Retina (tissue), 1 donor: ENCODE measurements around the gene TIAL1.
"Not testable (repeated sequence)": the region's sequence is repeated elsewhere in the genome, so short reads cannot be mapped to it uniquely, and the experiment has no call there.

Source experiments
- DNase-seq: peaks from one replicate; pipeline ENCODE4 v3.0.0-alpha.2; 2016

TIAL1 gene

DNA sequence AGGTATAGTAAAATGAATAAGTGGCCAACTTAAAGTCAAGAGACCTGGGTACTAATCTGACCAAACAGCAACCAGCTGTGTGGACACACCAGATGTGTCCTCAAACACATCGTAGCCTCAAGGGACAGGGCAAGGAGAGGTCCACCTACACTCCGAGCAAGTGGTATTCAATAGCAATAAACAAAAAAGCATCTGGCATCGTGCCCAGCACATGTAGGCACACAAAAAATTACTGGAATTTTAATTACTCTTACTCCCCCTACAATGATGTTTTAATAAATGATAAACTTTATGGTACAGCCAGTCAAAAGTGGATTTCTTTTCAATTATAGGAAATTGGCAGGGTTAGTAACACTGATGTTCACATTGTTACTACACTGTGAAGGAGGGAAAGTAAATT lies 50.8 kb downstream of the TIAL1 start:
- DNase-seq, result no peak

DNA sequence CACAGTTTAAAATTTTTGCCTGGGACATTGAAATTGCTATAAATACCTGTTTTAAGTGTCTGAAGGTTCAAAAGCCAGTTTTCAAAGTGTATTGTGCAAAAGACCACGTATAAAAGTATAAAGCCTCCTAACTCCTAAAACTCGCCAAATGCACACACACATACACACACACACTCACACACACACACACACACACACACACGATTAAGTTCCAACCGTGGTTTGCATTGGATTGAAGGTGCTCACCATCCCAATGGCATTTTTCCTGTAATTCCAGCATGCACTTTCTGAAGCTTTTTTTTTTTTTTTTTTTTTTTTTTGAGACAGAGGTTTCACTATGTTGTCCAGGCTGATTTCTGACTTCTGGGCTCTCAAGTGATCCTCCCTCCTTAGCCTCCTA lies 51.5 kb downstream of the TIAL1 start:
- no peak for DNase-seq

DNA sequence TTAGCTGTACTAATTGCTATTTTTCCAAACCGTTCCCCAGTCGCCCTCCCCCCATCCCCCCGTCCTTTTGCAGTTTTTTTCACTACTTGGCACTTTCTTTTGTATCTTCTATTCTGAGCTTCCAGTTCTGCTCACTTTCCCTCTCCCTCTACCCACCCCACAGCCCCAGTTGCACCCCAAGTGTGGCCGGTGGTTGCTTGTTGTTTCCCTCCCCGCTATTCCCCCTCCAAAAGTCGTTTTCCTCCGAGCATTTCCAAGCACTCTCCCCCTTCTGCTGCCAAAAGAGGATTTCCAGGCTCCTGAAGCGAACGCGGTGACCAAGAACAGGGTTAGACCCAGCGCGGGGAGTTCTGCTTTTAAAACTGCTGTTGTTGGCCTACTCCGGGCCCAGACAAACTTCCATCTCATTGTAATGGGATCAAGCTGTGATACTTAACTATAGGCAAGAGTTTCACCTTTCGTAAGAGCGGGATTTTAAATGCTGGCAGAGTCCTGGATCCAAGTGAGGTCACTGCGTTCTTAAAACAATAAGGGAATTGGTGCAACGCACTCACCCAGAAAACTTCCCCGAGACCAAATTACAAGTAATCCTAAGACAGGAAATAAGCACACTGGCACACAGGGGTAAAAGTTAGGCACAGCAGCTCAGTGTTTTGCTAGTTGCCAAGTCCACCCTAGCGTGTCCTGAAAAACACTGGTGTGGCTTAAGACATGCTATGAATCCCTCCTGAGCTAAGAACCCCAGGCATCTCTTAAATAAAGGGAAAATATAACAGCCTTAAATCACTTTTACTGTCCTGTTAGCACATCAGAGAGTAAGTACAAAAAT lies 52.7 kb downstream of the TIAL1 start:
- DNase-seq, result peak; percentile 23

DNA sequence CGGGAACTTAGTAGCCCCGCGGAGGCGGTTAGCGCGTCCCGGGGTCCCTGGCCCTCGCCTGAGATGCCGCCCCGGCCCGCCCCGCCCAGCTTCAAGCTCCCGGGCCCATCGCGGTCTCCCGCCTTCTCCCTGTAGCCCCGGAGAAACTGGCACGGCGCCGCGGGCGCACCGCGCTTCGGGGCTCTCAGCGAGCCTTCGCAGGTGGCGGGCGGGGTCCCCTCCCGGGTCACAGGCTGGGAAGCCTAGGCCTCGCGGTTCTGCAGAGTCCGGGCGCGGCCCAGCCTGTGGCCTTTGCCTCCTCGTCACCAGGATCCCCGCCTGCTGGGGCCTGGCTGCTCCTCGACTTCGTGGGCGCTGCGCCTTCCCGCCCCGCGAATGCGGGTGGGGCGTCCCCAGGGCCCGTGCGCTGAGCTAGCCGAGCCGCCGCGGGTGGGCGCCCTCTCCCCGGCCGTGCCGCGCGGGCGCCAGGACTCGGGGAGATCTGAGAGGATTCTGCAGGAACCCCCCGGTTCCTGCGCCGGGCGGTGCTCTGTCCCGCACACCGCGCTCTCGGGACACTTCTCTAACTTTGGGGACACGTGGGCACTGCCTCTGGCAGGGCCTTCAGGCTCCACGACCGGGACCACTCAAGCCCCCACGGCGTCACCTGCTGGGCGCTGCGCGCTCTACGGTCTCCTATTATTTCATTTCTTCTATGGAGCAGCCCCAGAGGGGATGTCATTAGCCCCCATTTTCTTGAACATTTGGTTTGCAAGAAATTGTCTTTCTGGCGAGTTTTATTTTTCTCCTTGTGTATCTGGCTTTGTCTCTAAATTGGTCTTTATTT lies 53.6 kb downstream of the TIAL1 start:
- peak; percentile 78 for DNase-seq

DNA sequence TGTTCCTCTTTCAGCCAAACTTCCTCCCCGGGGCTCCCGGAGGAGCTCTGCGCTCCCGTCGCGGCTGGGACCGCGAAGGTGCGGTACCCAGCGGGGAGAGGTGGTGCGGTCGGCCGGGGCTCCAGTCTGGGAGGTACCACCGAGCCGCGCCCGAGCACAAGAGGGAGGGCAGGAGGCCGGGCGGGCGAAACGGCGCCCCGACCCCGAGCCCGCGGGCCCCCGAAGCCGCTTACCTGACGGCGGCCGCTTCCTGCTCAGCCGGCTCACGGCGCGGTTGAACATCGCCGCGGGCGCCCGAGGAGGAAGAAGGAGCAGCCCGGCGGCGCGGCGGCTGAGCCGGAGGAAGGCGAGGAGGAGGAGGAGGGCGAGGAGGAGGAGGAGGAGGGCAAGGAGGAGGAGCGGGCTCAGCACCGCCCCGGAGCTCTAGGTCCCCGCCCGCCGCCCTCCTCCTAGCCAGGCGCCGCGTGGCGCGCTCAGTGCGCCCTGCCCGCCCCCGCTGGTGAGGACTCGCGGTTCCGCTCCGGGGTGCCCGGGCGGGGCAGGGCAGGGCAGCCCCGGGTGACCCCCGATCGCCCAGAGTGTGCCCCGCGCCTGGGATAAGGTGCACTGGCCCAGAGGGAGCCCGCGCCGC lies 54.3 kb downstream of the TIAL1 start, which contains the start of gene RGS10:
TSS of gene RGS10 (minus strand) at position 363 of the 631 bp plus-strand sequence. CDS start at position 282, 81 bp downstream.
- DNase-seq, result peak; percentile 74

DNA sequence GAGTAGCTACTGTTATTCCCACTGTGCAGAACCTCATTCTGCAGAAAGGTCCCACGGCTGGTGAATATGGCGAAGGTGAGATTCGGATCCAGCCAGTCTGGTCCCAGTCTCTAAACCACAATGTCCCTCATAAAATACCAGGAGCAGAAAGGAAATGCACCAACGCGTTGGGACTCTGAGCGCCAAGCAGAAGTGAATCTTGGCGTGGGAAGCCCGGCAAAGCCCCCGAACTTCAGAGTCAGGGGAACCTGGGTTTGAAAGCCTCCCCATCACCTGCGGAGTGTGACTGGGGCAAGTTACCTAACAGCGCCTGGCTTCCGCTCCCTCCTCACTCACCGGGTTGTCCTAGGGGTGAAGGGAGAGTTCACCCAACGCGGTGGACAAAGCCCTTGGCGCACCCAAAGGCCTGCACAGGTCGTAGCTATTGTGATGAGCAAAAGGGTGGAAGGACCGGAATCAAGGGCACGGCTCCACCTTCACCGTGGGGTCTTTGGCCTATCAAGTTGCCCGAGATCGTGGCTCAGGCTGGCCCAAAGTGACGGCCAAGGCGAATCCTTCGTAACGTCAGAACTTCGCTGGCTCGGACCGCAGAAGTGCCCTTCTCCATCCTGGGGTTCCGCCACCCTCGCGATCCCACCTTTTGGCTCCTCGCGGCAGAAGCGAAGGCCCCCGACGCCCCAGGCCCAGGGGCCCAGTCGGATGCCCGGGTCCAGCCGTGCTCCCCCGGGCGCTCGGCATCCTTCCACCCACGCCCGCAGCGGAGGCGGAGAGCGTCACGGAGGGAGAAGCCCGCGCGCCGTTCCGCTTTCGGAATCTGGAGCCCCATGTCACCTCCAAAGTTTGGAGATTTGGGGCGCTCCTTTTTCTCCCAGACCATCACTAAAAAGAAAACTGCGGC lies 55.1 kb downstream of the TIAL1 start:
- peak; percentile 58 for DNase-seq

DNA sequence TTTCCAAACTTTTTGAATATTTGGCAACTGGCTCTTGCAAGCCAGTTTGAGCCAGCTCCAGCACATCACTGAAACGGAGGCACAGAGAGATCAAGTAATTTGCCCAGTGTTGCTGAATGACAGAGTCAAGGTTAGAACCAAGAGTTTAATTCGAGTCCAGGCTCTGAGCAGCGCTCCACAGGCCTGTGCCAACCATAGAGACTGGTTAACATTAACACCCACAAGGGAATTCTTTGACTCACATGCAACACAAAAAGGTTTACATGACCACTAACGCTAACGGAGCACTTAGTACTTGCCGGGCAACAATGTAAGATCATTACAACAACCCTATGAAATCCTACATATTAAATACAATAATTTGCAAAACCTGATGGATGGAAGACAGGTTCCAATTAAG lies 55.7 kb downstream of the TIAL1 start:
- DNase-seq, result peak; percentile 15

DNA sequence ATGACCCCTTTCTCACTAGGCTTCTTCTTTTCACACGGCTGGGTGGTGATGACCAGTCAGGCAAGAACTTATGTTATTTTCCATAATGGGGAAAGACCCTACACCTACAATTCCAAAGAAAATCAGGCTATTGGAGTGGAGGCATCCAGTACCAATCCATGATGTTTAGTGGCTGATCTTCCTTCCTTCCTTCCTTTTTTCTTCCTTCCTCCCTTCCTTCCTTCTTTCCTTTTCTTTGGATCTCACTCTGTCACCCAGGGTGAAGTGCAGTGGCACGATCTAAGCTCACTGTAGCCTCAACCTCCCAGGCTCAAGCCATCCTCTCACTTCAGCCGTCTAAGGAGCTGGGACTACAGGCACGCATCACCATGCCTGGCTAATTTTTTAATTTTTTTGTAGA lies 56.7 kb downstream of the TIAL1 start:
- no peak for DNase-seq

DNA sequence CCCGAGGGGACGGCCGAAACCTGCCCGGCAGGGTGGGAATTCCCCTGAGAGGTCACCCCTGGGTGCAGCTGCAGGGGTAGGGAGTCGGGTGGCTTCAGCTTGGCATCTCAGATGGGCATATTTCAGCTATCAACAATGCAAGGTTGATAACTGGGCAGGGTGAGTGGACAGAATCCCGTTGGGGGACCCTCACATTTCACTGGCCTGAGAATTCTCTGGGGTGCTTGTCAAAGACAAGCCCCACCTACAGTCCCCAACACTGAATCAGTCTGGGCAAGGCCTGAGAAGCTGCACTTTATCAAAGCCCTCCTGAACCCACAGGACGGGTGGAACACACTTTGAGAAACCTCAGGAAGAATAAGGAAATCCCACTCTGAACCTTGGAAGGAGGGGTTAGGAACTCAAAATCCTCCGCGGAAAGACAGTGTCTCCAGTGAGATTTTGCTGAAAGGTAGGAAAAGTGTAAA lies 57.4 kb downstream of the TIAL1 start:
- no peak for DNase-seq

DNA sequence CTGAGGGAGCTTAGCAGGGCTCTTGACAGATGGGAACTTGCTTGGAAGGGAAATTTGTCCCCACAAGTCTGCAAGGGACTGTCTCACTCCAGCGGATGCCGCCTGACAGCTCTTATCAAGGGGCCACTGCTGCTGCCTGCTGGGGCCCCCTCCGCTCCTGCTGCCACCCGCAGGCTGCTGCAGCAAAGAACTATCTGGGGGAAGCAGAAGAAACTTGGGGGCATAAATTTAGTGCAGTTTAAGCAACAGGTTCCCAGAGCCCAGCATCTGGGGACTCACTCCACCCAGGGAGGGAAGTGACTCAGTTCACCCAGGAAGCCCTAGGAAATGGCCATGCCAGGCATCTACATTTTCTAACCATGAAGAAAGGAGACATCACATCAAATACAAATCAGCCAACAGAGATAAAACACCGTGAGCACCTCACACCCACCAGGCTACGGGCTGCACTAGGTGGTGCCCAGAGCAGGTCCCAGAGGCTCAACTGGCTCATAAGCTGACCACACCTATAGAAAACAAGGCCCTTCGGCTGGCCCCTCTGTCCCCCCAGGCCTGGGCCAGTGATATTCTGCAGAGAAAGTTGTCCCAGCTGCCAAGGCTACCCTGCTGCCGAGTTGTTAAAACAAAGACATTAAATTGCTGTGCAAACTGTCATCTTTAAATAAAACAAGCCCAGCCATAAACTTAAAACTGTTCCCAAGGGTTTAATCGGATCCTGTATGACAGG lies 58.0 kb downstream of the TIAL1 start:
- peak; percentile 6 for DNase-seq

DNA sequence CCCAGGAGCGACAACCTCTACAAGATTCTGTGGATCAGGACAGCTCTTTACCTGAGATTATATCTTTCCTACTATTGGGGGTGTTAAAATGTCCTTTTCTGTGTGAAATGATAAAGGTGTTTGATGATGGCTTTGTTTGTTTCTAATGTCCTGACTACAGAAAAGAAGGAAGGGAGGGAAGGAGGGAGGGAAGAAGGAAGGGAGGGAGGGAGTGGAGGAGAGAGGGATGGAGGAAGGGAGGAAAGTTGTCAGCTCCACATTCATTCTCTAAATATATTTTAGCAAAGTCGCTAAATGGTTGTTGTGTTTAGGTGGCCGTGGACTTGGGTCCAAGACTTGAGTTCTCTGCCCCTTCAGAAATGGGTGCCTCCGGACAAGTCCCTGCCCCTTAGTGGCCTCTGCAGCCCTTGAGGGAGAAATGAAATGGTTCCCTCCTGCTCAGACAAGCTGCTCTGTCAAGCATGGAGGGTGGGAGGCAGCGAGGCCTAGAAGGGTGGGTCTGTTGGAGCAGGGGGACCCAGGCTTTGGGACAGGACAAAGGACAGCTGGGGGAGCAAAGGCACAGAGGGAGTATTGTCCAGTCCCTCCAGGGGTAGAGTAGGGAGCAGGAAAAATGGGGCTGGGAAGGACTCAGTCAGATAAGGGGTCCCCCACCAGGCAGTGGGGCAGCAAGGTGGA lies 58.7 kb downstream of the TIAL1 start:
- DNase-seq, result peak; percentile 4

DNA sequence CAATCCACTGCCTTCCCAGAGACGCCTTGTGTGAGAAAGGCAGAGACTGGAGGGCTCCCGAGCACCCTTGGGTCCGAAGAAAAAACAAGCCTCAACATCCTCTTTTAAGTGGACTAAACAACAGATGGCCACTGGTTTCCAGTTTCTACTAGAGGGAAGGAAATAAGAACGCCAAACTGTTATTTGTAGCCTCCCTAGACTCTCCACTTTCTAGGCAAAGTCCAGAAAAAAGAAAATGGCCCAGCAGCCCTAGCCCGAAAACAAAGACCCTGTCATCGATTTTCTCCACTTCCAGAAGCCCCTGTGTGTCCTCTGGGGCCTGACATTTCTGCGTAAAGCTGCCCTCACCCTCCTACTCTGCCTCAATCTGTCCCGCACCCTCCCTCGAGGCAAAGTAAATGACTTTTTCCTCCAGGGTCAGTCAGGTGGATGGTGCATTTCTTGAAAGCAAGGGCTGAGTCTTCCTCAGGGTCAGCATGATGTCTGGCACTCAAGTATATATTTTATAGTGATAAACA lies 60.2 kb downstream of the TIAL1 start:
- DNase-seq, result peak; percentile 36

DNA sequence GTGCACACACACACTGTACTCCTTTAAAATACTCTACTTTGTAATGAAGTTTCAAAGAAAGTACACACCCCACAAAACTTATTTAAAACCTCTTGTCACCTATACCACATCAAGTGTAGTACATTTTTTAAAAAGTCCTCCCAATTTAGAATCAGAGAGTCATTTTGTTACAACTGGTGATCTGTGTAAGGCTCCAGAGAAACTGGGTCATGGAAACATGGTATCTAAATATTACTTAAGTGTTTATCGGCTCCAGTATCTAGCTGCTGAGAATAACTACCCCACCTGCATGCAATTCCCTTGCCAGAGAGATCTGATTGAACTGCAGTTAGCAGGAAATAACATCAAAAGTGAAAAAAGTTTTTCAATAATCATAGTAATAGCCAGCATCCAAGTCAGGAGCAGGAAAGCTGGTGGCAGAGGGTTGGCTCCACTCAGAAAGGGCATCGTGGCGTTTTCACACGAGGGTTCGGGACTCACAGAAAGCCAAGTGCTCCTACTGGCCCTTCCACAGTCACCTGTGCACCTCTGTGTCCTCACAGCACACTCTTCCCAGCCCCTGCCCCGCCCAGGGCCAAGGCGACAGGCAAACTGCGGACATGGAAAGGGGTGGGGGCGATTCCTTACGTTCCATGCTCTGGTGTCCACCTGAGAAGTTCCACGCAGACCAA lies 60.8 kb downstream of the TIAL1 start:
- DNase-seq, result peak; percentile 26

DNA sequence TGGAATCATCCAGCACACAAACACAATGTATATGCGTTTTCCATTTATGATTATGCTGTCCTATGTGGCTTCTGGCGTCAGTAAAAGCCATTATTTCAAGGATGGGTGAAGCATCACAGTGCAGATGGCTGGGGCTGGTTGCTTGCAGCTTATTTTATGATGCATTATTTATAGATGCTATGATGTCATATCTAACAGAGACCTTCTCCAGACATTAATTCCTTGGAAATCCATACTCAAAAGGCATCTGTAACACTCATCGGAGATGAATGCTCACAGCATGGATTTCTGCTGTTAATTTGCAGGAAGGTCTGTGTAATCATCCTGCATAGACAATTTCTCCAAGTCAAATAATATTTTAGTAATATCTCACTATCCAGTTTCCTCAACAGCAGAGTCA lies 61.5 kb downstream of the TIAL1 start:
- DNase-seq, result no peak

DNA sequence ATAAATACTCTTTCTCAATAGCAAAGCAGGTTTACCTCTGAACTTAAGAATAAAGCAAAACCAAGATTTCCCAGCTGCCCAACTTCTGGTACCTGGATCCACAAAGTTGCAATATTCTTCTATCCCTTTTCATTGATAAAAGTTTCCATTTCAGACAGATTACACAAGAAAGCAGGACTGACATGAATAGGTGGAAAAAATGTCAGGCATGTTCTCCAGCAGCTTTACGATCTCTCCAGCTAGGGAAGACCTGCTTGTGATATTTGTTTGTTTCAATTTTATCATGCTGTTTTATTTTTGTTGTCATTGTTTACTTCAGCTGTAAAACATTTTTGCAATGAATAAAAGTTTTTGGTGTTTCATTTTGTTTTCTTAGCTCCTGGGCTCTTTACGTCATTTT lies 63.3 kb downstream of the TIAL1 start:
- DNase-seq, result no peak

DNA sequence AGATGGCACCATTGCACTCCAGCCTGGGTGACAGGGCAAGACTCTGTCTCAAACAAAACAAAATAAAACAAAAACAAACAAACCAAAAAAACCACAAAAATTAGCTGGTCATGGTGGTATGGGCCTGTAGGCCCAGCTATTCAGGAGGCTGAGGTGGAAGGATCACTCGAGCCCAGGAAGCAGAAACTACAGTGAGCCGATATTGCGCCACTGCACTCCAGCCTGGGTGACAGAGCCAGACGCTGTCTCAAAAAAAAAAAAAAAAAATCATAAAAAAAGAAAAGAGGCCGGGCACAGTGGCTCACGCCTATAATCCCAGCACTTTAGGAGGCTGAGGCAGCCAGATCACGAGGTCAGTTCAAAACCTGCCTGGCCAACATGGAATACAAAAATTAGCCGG lies 64.0 kb downstream of the TIAL1 start:
- DNase-seq, result not testable (repeated sequence)

DNA sequence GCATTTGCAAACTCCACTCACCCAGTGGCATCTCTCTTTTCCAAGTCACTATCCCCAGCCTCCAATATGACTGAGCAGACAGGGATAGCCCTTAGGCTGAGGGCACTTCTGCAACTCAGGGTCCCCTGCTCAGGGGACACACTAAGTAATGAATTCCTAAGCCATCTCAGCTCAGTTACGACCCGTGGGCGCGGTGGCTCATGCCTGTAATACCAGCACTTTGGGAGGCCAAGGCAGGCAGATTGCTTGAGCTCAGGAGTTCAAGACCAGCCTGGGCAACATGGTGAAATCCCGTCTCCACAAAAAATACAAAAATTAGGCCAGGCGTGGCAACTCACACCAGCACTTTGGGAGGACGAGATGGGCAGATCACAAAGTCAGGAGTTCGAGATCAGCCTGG lies 64.5 kb downstream of the TIAL1 start:
- DNase-seq, result not testable (repeated sequence)

DNA sequence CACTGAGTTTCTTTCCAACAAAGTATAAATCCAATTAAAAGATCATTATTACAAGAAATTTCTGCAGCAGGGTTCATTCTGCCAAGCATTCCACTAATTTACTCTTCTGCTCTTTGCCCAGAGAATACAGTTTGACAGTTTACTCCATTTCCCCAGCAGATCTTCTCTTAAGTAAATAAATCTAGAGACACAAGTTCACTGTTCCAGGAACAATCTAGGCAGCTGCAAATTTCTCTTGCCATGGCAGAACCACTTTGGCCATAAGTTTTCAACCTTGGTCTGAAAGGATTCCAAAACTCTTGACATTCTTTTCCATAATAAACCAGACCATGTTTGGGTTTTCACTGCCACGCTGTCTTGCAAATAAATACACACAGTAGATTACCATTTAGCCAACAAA lies 65.7 kb downstream of the TIAL1 start:
- peak; percentile 12 for DNase-seq

DNA sequence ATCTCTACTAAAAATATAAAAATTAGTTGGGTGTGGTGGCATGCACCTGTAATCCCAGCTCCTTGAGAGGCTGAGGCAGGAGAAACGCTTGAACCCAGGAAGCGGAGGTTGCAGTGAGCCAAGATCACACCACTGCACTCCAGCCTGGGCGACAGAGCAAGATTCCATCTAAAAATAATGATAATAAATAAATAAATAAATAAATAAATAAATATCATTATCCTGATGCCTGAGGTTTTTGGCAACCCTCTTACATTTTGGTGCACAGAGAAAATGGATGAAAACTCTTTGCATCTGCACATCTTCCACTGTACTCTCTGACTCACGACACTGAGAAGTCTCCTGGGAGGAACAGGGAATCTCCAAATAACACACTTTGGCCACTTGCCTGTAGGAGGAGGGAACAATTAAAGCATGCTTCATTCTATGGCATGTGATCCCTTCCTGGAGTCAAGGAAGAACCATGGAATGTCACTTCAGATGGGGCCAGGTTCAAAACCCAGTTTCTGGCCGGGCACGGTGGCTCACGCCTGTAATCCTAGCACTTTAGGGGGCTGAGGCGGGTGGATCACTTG lies 68.0 kb downstream of the TIAL1 start:
- not testable (repeated sequence) for DNase-seq
